HG03571 (cell line): Measurements from ENCODE around the gene CLEC11A.

Experiments
- ATAC-seq: cut with Tn5 transposase; IDR thresholded peaks from one replicate; pipeline ENCODE4 v1.9.1; 2021; ENCODE audit not compliant: unreplicated experiment

CLEC11A gene

GRCh38 chr19:50703915-50704796, 19.0 kb upstream of the CLEC11A start:
- no peak for ATAC-seq

DNA sequence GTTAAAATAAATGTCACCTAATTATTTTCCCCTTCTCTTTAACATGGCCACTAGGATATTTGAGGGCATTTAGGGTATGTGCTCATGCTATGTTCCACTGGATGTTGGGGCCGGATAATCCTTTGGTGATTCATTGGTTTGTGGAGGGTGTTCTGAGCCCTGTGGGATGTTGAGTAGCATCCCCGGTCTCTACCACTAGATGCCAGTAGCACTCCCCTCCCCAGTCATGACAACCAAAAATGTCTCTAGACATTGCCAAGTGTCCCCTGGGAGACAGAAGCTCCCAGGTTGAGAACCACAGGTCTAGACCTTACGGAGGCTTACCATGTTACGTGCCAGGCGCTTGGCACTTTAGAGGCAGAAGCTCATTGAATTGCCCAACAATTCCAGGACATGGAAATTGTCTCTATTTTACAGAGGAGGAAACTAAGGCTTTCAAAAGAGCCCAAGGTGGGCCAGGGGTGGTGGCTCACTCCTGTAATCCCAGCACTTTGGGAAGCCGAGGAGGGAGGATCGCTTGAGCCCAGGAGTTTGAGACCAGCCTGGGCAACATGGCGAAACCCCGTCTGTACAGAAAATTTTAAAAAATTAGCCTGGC, 17.6 kb upstream of the CLEC11A start:
- ATAC-seq = no peak

GRCh38 chr19:50706387-50706786, 16.8 kb upstream of the CLEC11A start:
- no peak for ATAC-seq

- ATAC-seq = no peak
Measured at GRCh38 chr19:50708179-50708879, 14.8 kb upstream of the CLEC11A start.

DNA sequence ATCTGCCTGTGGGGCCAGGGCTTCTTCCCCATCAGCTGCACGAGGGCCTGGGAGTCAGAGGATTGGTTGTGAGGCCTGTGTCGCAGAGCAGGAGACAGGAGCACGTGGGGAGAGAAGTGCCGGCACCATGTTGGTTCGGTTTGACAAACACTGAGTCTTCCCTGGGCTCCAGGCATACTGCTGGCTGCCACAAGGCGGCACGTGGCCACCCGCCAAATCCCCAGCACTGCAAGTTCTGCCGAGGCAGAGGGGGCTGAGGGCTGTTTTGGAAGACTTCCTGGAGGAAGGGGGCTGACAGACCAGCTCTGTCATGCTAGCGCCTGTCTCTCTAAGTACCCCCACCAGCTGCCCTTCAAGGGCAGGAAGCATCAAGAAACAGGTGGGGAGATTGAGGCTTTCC, 13.1 kb upstream of the CLEC11A start:
- ATAC-seq = no peak

- ATAC-seq = no peak
Measured at GRCh38 chr19:50710612-50711011, 12.6 kb upstream of the CLEC11A start.

GRCh38 chr19:50711196-50711595, 12.0 kb upstream of the CLEC11A start:
- ATAC-seq = no peak

DNA sequence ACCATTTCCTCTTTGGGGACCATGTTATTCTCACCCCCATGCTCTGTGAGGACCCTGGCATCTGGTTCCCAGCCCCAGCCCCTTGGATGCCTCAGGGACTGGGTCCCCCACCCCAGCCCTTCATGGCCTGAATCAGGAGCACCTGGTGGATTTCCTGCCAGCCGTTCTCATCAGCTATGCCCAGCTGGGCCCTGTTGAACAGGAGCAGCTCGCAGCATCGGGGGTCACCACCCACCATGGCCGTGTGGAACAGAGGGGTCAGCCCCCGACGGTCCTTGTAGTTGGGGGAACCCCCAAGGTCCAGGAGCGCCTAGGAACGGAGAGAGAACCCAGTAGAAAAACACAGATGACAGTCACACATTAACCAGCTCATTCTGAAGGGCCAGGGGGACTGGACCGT, 11.4 kb upstream of the CLEC11A start:
- ATAC-seq = no peak

- ATAC-seq = no peak
Measured at GRCh38 chr19:50712833-50713232, 10.3 kb upstream of the CLEC11A start.

DNA sequence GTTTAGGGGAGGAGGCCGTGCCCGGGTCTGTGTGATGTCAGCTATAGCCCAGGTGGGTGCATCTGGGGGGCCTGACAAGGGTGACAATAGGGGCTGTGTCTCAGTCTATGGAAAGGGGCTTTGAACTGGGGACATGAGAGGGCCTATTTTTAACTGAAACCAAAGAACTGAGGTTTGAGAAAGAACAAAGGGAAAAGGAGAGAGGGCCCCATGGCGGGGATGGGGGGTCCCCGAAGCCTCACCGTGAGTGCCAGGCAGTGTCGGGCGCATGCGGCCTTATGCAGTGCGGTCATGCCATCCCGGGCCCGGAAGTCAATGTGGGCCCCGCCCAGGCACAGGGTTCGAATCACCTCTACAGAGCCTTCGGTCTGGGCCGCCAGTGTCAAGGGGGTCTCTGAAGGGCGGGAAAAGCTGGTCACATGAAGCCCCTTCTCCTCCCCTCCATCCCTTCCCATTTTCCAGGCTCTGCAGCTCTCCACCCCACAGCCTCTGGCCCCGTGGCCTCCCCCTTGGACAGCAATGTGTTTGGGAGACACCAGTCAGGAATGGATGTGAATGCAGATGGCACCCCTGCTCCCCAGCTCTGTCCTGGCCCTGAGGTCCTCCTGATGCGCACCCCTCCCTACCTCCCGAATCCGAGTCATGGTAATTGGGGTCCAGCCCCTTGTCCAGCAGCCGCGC, 9.5 kb upstream of the CLEC11A start:
- no peak for ATAC-seq

- no peak for ATAC-seq
Measured at GRCh38 chr19:50716178-50717025, 6.8 kb upstream of the CLEC11A start.

- no peak for ATAC-seq
Measured at GRCh38 chr19:50717026-50717723, 6.0 kb upstream of the CLEC11A start.

- ATAC-seq = no peak
Measured at GRCh38 chr19:50717891-50718254, 5.3 kb upstream of the CLEC11A start.

GRCh38 chr19:50718255-50719118, 4.7 kb upstream of the CLEC11A start:
- ATAC-seq = no peak

DNA sequence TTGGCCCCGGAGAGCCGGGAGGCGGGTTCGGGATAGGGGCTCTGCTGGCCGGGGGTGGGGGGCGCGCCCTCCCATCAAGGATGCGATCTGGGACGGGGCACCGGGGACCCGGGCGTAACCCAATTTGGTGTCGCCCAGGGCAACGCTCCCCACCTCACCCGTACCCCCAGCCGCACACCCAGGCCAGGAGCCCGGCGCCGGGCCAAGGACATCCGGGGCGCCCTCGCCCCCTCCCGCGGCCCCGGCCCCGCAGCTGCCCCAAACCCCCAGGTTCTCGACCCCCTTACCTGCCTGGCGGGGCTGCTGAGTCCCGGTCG, 4.1 kb upstream of the CLEC11A start:
- no peak for ATAC-seq

- ATAC-seq = no peak
Measured at GRCh38 chr19:50719566-50719965, 3.6 kb upstream of the CLEC11A start, which contains the start of gene SHANK1. Gene SHANK1 (minus strand): TSS chr19:50719802. CDS start chr19:50716919, 2,883 bp downstream.

GRCh38 chr19:50720181-50720920, 2.8 kb upstream of the CLEC11A start:
- no peak for ATAC-seq

DNA sequence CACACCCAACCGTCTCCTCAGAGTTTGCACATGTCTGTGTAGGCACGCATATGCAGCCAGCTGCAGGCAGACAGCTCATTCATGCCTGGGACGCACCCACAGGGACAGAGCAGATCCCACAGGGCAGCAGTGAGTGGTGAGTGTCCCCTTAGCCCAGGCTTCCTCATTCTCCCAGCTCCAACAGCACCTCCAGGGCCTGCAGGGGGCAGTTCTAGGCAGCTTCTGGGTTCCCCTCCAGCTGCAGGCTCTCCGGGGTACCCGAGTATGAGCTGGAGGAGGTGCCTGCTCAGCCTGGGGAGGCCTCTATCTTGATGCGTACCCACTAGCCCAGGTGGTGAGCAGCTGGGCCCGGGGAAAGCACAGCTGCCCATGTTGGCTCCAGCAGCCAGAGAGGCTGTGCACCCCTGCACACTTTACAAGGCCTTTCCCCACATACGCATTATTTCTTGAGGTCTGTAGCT, 2.2 kb upstream of the CLEC11A start:
- no peak for ATAC-seq
